ENCODE data around the gene PFN1. TPM values are rescaled to one million over a fixed set of nuclear protein-coding genes. Genes with fewer than 3 reads are reported as not detected.
A peak's percentile ranks its signal among the peaks of the same experiment; 100 is the strongest.

Gene PFN1
- total and polyA plus RNA-seq, 2 experiments from 2014 or later, result 244 to 706 TPM

GRCh38 chr17:4938069-4938491 lies 10.2 kb downstream of the PFN1 start:
- H3K36me3 ChIP-seq (replicated peaks; ENCODE audit: insufficient read depth, low read depth), result no peaks in the 10 kb centered on the region
- peak overlapping the region; percentile 94 for H3K4me2 ChIP-seq
- 94% methylated on average over 11 of the region's 11 CpGs for WGBS (ENCODE audit: low lambda C conversion rate, missing lambda C conversion rate)
- no peaks in the 10 kb centered on the region for H3K9me3 ChIP-seq (ENCODE audit: low read depth)
- no peaks in the 10 kb centered on the region for H3K27me3 ChIP-seq
- no peak for DNase-seq (ENCODE audit: low spot score)
- H2AFZ ChIP-seq, result no peak overlapping the region
- H3K9me2 ChIP-seq (replicated peaks; ENCODE audit: insufficient read depth), result no peaks in the 10 kb centered on the region
- no peaks in the 10 kb centered on the region for H4K20me1 ChIP-seq (ENCODE audit: insufficient read depth, poor library complexity, severe bottlenecking)
- TF ChIP-seq EZH2phosphoT487 (IDR thresholded peaks at IDR 0.05; ENCODE audit: low read depth, severe bottlenecking, unreplicated experiment) (no peak), CTCF (IDR thresholded peaks at IDR 0.05; ENCODE audit: poor library complexity) (no peak), EZH2 (IDR thresholded peaks at IDR 0.05; ENCODE audit: borderline replicate concordance) (no peak)
- H3K27ac ChIP-seq, result no peak overlapping the region
- peaks cover 41% of the 10 kb centered on the region for H3K79me2 ChIP-seq
- H3K4me3 ChIP-seq, result no peak overlapping the region
- H3K4me1 ChIP-seq (ENCODE audit: insufficient read depth), result peaks cover 23% of the 10 kb centered on the region

GRCh38 chr17:4937553-4937952 lies 10.8 kb downstream of the PFN1 start:
- DNase-seq (ENCODE audit: low spot score), result no peak
- Histone ChIP-seq H4K20me1 (ENCODE audit: insufficient read depth, poor library complexity, severe bottlenecking) (no peaks in the 10 kb centered on the region), H3K9me3 (ENCODE audit: low read depth) (no peaks in the 10 kb centered on the region), H3K4me3 (no peak overlapping the region), H3K79me2 (peaks cover 41% of the 10 kb centered on the region), H3K9me2 (replicated peaks; ENCODE audit: insufficient read depth) (no peaks in the 10 kb centered on the region), H3K27me3 (no peaks in the 10 kb centered on the region), H3K36me3 (replicated peaks; ENCODE audit: insufficient read depth, low read depth) (no peaks in the 10 kb centered on the region), H3K4me2 (no peak overlapping the region), H3K27ac (no peak overlapping the region), H2AFZ (no peak overlapping the region), H3K4me1 (ENCODE audit: insufficient read depth) (peaks cover 23% of the 10 kb centered on the region)
- 90% methylated on average over 16 of the region's 16 CpGs for WGBS (ENCODE audit: low lambda C conversion rate, missing lambda C conversion rate)
- TF ChIP-seq CTCF (IDR thresholded peaks at IDR 0.05; ENCODE audit: poor library complexity) (no peak), EZH2 (IDR thresholded peaks at IDR 0.05; ENCODE audit: borderline replicate concordance) (no peak), EZH2phosphoT487 (IDR thresholded peaks at IDR 0.05; ENCODE audit: low read depth, severe bottlenecking, unreplicated experiment) (no peak)

- Histone ChIP-seq H3K36me3 (replicated peaks; ENCODE audit: insufficient read depth, low read depth) (no peaks in the 10 kb centered on the region), H3K4me1 (ENCODE audit: insufficient read depth) (peaks cover 17% of the 10 kb centered on the region), H3K27me3 (no peaks in the 10 kb centered on the region), H4K20me1 (ENCODE audit: insufficient read depth, poor library complexity, severe bottlenecking) (no peaks in the 10 kb centered on the region), H3K9me3 (ENCODE audit: low read depth) (no peaks in the 10 kb centered on the region), H3K4me2 (no peak overlapping the region), H3K4me3 (no peak overlapping the region), H3K9me2 (replicated peaks; ENCODE audit: insufficient read depth) (no peaks in the 10 kb centered on the region), H3K27ac (no peak overlapping the region), H2AFZ (no peak overlapping the region), H3K79me2 (peaks cover 30% of the 10 kb centered on the region)
- no peak for DNase-seq (ENCODE audit: low spot score)
- 100% methylated on average over 3 of the region's 3 CpGs for WGBS (ENCODE audit: low lambda C conversion rate, missing lambda C conversion rate)
- TF ChIP-seq EZH2phosphoT487 (IDR thresholded peaks at IDR 0.05; ENCODE audit: low read depth, severe bottlenecking, unreplicated experiment) (no peak), EZH2 (IDR thresholded peaks at IDR 0.05; ENCODE audit: borderline replicate concordance) (no peak), CTCF (IDR thresholded peaks at IDR 0.05; ENCODE audit: poor library complexity) (no peak)
These were observed 11.9 kb downstream of the PFN1 start for GRCh38 chr17:4936436-4936835.

GRCh38 chr17:4935650-4936049 lies 12.7 kb downstream of the PFN1 start:
- Histone ChIP-seq H3K27me3 (no peaks in the 10 kb centered on the region), H3K9me3 (ENCODE audit: low read depth) (no peaks in the 10 kb centered on the region), H4K20me1 (ENCODE audit: insufficient read depth, poor library complexity, severe bottlenecking) (no peaks in the 10 kb centered on the region), H3K79me2 (peaks cover 22% of the 10 kb centered on the region), H3K4me1 (ENCODE audit: insufficient read depth) (peaks cover 12% of the 10 kb centered on the region), H3K4me3 (no peak overlapping the region), H3K4me2 (no peak overlapping the region), H2AFZ (no peak overlapping the region), H3K9me2 (replicated peaks; ENCODE audit: insufficient read depth) (no peaks in the 10 kb centered on the region), H3K36me3 (replicated peaks; ENCODE audit: insufficient read depth, low read depth) (no peaks in the 10 kb centered on the region), H3K27ac (no peak overlapping the region)
- TF ChIP-seq CTCF (IDR thresholded peaks at IDR 0.05; ENCODE audit: poor library complexity) (no peak), EZH2 (IDR thresholded peaks at IDR 0.05; ENCODE audit: borderline replicate concordance) (no peak), EZH2phosphoT487 (IDR thresholded peaks at IDR 0.05; ENCODE audit: low read depth, severe bottlenecking, unreplicated experiment) (no peak)
- no peak for DNase-seq (ENCODE audit: low spot score)
